SHP77 (cell line): ENCODE results near the gene RGMB.

ENCODE experiments used
- DNase-seq, 2 experiments: peaks; one replicate each; lab custom pipeline; 2025; lab: John Stamatoyannopoulos, UW

The RGMB gene

GRCh38 chr5:98827588-98828284 lies 54.3 kb downstream of the RGMB start:
- no peak for DNase-seq

DNA sequence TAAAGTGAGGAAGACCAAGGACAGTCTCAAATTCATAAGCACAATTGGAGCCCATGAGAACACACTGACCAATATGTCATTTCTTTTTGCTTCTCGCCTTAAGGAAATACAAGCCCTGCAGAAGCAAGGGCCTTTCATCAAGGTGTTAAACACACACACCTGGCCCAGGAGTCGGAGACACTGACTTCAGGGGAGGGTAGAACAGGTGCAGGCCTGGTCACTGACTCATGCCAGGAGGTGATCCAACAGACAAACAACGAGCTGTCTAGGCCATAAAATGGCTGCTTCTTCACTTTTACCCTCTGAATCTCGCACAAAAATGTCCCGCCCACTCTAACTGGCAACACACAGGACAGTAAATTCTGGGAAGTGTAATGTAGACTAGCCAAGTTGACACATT lies 62.7 kb downstream of the RGMB start:
- DNase-seq, result no peak

DNA sequence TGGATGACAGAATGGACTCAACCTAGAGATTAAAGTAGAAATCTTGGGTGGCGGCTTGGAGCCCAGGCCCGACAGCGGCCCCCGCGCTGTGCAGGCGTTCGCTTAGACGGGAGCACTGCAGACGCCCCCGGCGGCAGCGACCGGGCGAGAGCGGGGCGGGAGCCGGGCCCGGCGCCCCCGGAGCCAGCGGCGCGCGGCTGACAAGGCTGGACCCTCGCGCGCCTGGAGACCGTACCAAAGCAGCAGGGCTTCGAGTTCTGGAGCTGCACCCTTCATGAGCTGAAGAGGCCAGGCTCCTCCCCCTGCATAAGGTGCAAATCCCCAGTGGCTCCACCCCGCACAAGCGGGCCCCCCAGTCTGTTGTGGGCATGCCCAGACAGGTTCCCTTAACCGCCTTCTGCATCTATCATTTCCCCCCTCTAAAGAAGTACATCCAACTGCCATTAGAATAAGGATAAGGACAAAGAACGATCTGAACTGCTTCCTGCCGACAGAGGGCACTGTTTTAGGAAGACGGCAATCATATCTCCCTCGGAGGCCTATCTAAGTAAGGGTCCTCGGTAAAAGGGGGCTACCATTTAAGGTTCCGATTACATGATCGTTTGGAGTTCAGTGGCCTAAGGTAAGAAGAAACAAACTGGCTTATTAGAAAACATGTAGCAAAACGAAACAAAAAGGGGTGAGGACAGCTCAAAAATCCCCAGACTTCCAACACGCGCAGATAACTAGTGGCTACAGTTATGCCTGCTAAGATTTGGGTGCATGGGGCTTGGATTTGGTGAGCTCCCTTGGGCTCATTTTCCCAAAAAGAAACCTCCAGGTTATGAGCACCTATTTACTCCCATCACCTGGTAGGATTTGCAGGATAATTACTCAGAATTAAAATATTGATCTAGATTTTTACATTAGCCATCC lies 66.3 kb downstream of the RGMB start:
- peak in 1 of 2 experiments; percentile 8 for DNase-seq

DNA sequence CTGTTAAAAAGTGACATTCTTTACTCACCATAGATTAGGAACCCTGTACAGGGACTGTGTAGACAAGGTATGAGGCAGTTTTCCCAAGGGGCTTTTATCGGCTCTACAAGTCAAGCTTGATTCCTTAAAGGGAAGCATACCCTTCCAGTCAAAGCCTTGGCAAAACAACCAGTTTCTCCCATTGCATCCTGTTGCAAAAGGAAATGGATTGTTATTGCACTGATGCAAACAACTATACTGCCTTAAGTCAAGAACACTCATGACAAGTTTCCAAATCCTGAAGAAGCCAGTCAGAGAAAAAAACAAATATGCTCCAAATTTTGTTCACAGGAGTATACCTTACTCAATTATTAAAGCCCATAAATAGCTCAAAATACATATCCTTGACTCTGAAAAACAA lies 67.5 kb downstream of the RGMB start:
- DNase-seq, result no peak

GRCh38 chr5:98843481-98843880 lies 70.0 kb downstream of the RGMB start:
- no peak for DNase-seq

- DNase-seq, result no peak
Measured at GRCh38 chr5:98844865-98845264, 71.4 kb downstream of the RGMB start.

DNA sequence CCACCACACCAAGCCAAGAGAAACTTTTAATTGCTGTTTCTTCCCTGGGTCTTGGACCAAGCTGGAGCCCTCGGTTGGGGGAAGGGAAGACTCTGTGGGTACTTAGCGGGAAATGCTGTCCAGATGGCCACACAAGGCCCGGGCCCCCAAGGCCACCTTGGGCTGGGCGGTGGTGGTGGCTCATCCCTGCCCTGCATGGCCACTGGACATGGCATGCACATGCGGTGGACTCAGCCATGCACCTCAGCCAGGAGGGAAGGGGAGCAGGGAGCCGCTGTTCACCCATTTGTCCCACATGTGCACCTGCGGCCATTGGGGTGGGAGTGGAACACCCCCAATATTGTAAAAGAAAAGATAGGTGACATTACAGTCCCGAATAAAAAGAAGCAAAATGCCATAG lies 72.4 kb downstream of the RGMB start:
- no peak for DNase-seq
